ENCODE results near the gene FLVCR2.

DNA sequence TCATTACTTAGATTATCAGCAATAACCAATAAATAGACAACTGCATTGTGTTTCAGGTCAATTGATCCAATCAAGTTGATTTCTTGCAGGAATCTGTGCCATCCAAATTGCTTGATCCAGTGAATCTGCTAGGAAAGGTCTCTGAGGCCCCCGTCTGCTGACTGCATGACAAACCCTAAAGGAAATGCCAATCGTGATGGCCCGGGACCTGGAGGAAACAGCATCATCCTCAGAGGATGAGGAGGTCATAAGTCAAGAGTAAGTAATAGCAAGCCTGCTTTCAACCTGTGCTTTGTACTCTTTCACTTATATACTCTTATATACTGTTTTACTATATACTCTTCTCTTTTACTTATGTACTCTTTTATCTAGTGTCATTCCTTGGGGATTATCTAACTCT lies 84.5 kb downstream of the FLVCR2 start:
- no peak for TF ChIP-seq POLR2AphosphoS5 (IDR thresholded peaks at IDR 0.05; ENCODE audit: insufficient read depth in 1 of 2, low read depth in 1 of 2)
- TF ChIP-seq, protein P1, sequence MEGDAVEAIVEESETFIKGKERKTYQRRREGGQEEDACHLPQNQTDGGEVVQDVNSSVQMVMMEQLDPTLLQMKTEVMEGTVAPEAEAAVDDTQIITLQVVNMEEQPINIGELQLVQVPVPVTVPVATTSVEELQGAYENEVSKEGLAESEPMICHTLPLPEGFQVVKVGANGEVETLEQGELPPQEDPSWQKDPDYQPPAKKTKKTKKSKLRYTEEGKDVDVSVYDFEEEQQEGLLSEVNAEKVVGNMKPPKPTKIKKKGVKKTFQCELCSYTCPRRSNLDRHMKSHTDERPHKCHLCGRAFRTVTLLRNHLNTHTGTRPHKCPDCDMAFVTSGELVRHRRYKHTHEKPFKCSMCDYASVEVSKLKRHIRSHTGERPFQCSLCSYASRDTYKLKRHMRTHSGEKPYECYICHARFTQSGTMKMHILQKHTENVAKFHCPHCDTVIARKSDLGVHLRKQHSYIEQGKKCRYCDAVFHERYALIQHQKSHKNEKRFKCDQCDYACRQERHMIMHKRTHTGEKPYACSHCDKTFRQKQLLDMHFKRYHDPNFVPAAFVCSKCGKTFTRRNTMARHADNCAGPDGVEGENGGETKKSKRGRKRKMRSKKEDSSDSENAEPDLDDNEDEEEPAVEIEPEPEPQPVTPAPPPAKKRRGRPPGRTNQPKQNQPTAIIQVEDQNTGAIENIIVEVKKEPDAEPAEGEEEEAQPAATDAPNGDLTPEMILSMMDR (IDR thresholded peaks at IDR 0.05) = no peak
- TF ChIP-seq POLR2A (IDR thresholded peaks at IDR 0.05) = no peak

Measured in vagina (tissue), 2 donors.